ENCODE results near the gene RNU6-1.

Gene RNU6-1

GRCh38 chr15:67861983-67862382, 22.1 kb upstream of the RNU6-1 start:
- no peaks in the 10 kb centered on the region for H3K36me3 ChIP-seq (ENCODE audit: insufficient read depth, low read length)
- no peaks in the 10 kb centered on the region for H3K9me2 ChIP-seq (ENCODE audit: low read depth, low read length)
- peaks cover 57% of the 10 kb centered on the region for H3K4me1 ChIP-seq (ENCODE audit: insufficient read depth, low read length, severe bottlenecking)
- H3K4me3 ChIP-seq (ENCODE audit: low read depth, low read length, poor library complexity, severe bottlenecking), result no peak overlapping the region
- no peaks in the 10 kb centered on the region for H3K9me3 ChIP-seq (ENCODE audit: low read length)
- no peaks in the 10 kb centered on the region; the same call in 1 of the 2 replicates for H3K27me3 ChIP-seq (ENCODE audit: insufficient read depth, low read length)
- H2AFZ ChIP-seq (ENCODE audit: low read length), result no peak overlapping the region
- TF ChIP-seq CTCF (IDR thresholded peaks at IDR 0.05; ENCODE audit: low read length) (no peak), EZH2 (IDR thresholded peaks at IDR 0.05; ENCODE audit: borderline replicate concordance, low read length) (no peak)
- H3K79me2 ChIP-seq (ENCODE audit: insufficient read depth, low read length), result no peaks in the 10 kb centered on the region
- no peaks in the 10 kb centered on the region for H4K20me1 ChIP-seq (ENCODE audit: insufficient read depth, low read length)
- no peak overlapping the region for H3K9ac ChIP-seq (ENCODE audit: low read length)
- no peaks in the 10 kb centered on the region for H3F3A ChIP-seq (ENCODE audit: insufficient read depth, low read length)
- no peak overlapping the region for H3K4me2 ChIP-seq (ENCODE audit: low read length)
- no peak overlapping the region for H3K27ac ChIP-seq (ENCODE audit: low read depth, low read length, poor library complexity, severe bottlenecking)

DNA sequence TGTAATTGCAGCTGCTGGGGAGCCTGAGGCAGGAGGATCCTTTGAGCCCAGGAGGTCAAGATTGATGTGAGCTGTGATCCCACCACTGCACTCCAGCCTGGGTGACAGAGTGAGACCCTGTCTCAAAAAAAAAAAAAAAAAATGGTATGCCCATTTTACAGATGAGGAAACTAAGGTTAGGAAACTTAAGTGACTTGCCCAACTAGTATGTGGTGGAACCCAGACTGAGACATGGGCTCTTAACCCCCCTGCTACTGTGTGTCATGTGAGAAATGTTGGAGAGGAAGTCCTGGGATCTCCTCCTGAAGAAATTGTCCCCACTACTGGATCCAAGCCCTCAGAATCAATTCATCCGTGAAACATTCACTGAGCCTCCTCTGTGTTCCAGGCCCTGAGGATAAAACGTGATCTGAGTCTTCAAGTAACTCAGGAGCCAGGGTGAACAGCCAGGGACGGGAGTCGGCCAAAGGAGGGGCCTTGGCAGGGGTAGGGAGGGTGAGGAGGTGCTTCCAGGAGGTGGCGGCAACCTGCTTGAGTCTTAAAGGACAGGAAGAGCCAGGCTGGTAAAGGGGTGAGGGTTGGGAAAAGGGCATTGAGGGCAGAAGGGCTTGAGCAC, 19.6 kb upstream of the RNU6-1 start:
- Histone ChIP-seq H3K4me3 (ENCODE audit: low read depth, low read length, poor library complexity, severe bottlenecking) (no peak overlapping the region), H3F3A (ENCODE audit: insufficient read depth, low read length) (0 out of 2 replicates have a peak, but pooled peaks cover 3% of the 10 kb centered on the region), H3K9ac (ENCODE audit: low read length) (no peak overlapping the region), H3K9me2 (ENCODE audit: low read depth, low read length) (no peaks in the 10 kb centered on the region), H3K4me2 (ENCODE audit: low read length) (no peak overlapping the region), H3K36me3 (ENCODE audit: insufficient read depth, low read length) (no peaks in the 10 kb centered on the region), H2AFZ (ENCODE audit: low read length) (no peak overlapping the region), H3K4me1 (ENCODE audit: insufficient read depth, low read length, severe bottlenecking) (peaks cover 71% of the 10 kb centered on the region), H3K79me2 (ENCODE audit: insufficient read depth, low read length) (no peaks in the 10 kb centered on the region), H3K27ac (ENCODE audit: low read depth, low read length, poor library complexity, severe bottlenecking) (no peak overlapping the region), H3K9me3 (ENCODE audit: low read length) (no peaks in the 10 kb centered on the region), H4K20me1 (ENCODE audit: insufficient read depth, low read length) (no peaks in the 10 kb centered on the region), H3K27me3 (ENCODE audit: insufficient read depth, low read length) (no peaks in the 10 kb centered on the region)
- TF ChIP-seq CTCF (IDR thresholded peaks at IDR 0.05; ENCODE audit: low read length) (no peak), EZH2 (IDR thresholded peaks at IDR 0.05; ENCODE audit: borderline replicate concordance, low read length) (no peak)

- H4K20me1 ChIP-seq (ENCODE audit: insufficient read depth, low read length), result no peaks in the 10 kb centered on the region
- no peak overlapping the region for H3K9ac ChIP-seq (ENCODE audit: low read length)
- no peak overlapping the region for H3K4me2 ChIP-seq (ENCODE audit: low read length)
- H3K4me1 ChIP-seq (ENCODE audit: insufficient read depth, low read length, severe bottlenecking), result peaks cover 71% of the 10 kb centered on the region
- no peaks in the 10 kb centered on the region for H3K79me2 ChIP-seq (ENCODE audit: insufficient read depth, low read length)
- H3K9me3 ChIP-seq (ENCODE audit: low read length), result no peaks in the 10 kb centered on the region
- no peaks in the 10 kb centered on the region for H3K9me2 ChIP-seq (ENCODE audit: low read depth, low read length)
- H3K4me3 ChIP-seq (ENCODE audit: low read depth, low read length, poor library complexity, severe bottlenecking), result no peak overlapping the region
- no peak overlapping the region for H2AFZ ChIP-seq (ENCODE audit: low read length)
- no peaks in the 10 kb centered on the region for H3K36me3 ChIP-seq (ENCODE audit: insufficient read depth, low read length)
- H3K27ac ChIP-seq (ENCODE audit: low read depth, low read length, poor library complexity, severe bottlenecking), result peak overlapping the region; percentile 35
- H3F3A ChIP-seq (ENCODE audit: insufficient read depth, low read length), result 0 out of 2 replicates have a peak, but pooled peaks cover 3% of the 10 kb centered on the region
- H3K27me3 ChIP-seq (ENCODE audit: insufficient read depth, low read length), result no peaks in the 10 kb centered on the region
- no peak for TF ChIP-seq CTCF (IDR thresholded peaks at IDR 0.05; ENCODE audit: low read length)
- no peak for TF ChIP-seq EZH2 (IDR thresholded peaks at IDR 0.05; ENCODE audit: borderline replicate concordance, low read length)
These were observed 17.4 kb upstream of the RNU6-1 start for GRCh38 chr15:67857220-67857619.

Data from OCI-LY1 (cell line).